ENCODE data around the gene UHRF1.
A peak's percentile ranks its signal among the peaks of the same experiment; 100 is the strongest.
"Not testable (repeated sequence)": the region's sequence is repeated elsewhere in the genome, so short reads cannot be mapped to it uniquely, and the experiment has no call there.

Gene UHRF1

DNA sequence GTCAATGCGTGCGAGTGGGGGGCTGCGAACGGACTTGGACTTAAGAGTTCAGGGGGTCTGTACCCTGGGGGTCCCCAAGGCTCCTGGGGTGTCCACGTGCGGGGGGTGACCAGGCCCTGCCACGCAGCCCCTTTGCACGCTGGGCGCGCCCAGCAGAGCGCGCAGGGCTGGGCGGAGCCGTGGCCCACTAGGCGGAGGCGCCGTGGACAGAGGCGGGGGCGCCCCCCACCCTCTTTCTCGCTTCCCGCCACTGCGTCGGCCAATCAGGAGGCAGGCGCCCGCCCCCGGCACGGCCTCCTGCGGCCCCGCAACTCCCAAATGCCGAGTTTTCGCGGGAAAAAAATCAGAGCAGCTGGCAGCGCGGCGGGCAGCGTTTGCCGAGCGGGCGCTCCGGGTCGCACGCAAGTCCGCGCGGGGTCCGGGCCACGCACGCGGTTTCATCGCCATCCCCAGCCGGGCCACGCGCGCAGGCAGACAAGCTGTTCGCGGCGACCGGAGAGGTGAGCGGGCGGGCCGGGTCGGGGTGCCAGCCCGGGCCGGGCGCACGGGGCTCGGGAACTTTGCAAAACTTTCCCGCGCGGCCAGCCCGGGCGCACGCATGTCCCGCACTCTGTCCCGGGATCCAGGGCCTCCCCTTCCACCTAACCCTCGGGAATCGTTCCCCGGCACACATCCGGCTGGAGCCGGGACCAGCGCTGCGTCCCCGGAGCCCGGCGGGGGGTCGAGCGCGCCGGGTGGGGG, at the start of gene UHRF1:
Gene UHRF1, plus strand, starts transcription at position 346 of the 741 bp plus-strand sequence. CDS start 1,385 bp downstream, outside the sequence.
- DNase-seq (ENCODE audit: low read depth): no peak

DNA sequence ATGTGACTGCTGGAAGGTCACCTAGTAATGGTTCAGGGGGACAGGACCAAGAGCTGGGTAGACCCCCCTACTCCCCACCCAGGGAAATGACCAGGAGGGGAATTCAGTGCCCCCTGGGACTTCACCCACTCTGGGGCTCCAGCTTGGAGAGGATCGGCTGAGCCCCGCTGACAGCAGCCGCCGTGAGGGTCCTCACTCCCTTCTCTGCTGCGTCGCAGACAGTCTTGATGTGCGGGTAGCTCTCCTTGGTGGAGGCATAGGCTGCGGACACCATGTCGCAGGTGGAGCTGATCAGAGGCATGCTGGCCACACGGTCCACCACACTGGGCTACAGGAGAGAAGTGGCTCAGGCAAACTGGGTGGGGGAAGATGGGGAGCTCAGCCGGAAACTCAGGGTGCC, 49.6 kb upstream of the UHRF1 start:
- no peak for DNase-seq (ENCODE audit: low read depth)

DNA sequence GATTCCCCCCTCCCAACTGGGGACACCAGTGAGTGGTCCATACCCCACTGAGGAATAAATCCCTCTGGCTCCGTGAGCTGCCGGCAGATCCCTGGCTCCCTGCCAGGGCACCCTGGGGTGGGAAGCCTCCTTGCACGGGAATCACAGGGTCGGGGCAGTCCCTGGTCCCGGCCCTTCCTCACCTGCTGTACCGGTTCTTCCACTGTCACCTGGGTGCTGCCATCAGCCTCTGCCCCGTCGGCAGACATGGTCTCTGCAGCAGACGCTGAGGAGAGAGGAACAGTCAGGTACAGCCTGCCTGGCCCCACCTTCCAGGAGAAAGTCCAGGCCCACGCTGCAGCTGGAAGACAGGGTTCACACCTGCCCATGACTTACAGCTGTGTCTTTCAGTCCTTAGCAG, 48.2 kb upstream of the UHRF1 start:
- DNase-seq (ENCODE audit: low read depth): no peak

DNA sequence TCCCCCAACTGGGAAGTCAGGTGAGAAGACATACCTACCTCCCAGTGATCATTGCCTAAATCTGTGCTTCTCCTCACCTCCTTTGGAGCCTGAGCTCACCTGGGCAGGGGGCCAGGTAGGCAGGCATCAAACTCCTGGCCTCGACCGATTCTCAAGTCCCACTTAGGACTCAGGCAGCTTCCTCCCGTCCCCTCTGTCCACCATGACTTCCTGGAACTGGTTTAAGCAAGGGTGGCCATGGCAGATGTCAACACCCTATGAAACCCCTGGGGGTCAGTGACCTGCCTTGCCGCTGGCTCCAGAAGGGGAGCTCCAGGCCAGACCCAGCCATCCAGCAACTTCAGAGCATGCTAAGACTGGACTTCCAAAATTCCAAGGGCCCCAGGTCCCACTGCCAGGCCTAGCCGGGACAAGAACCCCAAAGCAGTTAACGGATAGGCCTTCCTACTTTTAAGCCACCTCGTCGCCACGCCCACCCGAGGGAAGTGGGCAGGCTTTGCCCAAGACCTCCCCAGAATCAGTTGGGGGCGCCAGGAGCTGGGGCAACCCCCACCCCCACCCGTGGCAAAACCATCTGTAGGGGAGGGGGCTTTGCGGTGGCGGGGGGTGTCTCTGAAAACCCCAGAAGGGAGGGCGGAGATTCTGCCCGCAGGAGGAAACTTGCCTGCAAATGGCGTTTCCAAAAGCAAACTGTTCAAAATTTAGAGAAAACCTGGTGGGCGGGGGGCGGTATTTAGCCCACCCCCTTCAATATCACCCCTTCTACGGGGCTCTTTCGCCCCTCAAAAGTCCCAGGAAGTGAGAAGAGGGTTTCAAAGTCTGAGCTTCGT, 42.5 kb upstream of the UHRF1 start:
- DNase-seq (ENCODE audit: low read depth): no peak

DNA sequence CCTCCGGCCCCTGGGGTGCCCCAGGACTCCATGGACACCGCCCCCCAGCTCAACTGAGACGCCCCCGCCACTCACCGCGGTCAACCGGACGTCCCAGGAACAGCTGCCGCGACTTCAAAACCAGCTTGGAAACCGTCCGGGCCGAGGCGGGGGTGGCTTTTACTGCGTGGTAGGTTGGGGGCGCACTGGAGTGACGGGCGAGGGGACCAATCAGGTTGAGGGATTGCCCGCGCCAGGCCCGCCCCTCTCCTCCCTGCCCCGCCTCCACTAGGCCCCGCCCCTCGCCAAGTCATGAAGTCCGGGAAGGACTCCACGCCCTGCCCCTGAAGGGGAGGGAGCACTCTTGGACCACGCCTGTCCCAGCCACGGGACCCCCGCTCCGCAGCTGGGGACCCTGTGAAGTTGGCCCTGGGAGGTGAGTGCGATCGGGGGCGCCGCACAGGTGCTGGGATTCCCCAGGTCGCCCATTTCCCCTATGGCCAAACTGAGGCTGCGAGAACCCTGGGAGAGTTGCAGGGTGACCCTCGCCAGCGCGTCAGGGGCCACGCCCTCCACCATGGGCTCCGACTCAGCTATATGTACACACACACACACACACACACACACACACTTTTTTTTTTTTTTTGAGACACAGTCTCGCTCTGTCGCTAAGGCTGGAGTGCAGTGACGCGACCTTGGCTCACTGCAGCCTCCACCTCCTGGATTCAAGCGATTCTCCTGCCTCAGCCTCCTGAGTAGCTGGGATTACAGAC, 41.6 kb upstream of the UHRF1 start, which contains the start of gene PLIN3:
Gene PLIN3, minus strand, starts transcription at position 134 of the 752 bp plus-strand sequence. CDS start 6,273 bp downstream, outside the sequence.
- DNase-seq (ENCODE audit: low read depth): peak; percentile 68

DNA sequence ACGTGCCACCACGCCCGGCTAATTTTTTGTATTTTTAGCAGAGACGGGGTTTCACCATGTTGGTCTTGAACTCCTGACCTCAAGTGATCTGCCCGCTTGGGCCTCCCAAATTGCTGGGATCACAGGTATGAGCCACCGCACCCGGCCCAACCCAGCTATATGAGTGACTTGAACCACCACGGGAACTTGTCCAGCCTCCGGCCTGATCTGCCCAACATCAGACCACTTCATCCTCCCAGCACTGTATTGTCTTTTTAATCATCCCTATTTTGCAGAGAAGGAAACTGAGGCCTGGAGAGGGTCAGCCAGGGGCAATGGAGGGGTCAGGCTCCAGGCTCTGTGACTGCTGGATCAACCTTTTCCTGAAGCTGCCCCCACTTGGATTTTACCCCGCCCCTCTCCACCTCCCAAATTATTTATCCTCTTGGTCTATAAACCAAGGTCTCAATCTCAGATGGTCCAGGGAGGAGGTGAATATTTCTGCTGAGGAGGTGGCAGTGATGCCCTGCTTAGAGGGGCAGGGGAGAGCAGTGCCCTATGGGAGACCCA, 40.9 kb upstream of the UHRF1 start:
- no peak for DNase-seq (ENCODE audit: low read depth)

DNA sequence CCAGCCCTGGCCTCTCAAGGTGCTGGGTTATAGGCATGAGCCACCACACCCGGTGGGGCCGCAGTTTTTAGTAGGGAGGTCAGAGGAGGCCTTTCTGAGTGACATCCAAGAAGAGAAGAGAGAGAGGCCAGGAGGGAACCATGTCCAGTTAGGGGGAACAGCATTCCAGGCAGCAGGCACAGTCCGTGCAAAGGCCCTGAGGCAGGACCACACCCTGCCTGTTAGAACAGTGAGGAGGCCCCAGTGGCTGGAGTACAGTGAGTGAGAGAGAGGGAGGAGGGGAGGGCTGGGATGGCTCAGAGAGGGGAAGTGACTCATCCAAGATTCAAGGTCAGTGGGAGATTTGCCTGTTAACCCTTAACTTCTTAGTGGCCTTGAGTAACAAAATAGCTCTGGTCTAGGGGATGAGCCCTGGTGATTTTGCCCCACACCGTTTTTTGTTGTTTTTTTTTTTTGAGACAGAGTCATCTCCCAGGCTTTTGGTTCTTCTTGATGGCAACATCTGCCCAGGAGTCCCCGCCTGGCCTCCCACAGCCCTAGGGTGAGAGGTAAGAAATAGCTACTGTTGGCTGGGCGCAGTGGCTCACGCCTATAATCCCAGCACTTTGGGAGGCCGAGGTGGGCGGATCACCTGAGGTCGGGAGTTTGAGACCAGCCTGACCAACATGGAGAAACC, 39.1 kb upstream of the UHRF1 start:
- peak; percentile 77 for DNase-seq (ENCODE audit: low read depth)

DNA sequence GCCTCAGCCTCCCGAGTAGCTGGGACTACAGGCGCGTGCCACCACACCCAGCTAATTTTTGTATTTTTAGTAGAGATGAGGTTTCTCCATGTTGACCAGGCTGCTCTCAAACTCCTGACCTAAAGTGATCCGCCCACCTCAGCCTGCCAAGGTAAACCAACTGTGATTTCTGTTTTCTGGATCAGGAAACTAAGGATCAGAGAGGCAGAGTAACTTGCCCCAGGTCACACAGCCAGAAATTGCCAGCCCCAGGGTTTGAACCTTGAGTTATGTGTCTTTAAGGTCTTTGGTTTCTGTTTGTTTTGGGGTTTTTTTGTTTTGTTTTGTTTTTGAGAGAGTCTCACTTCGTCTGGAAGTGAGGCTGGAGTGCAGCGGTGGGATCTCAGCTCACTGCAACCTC, 37.6 kb upstream of the UHRF1 start:
- DNase-seq (ENCODE audit: low read depth): no peak

DNA sequence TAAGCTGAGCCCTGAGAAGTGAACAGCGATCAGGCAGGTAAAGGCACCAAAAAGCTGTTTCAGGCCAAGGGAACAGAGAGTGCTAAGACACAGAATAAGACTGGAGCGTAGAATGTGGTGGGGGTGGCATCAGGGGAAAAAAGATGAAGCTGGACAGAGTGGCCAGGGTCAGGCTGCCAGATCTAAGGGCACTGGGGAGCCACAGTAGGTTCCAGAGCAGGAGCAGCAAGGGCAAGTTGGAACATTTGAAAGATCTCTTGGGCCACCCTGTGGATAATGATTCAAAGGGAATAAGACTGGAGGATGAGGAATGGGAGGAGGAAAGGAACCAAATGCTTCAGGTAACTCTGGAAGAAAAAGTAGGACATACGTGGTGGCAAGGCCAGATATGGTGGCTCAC, 35.4 kb upstream of the UHRF1 start:
- DNase-seq (ENCODE audit: low read depth): no peak

DNA sequence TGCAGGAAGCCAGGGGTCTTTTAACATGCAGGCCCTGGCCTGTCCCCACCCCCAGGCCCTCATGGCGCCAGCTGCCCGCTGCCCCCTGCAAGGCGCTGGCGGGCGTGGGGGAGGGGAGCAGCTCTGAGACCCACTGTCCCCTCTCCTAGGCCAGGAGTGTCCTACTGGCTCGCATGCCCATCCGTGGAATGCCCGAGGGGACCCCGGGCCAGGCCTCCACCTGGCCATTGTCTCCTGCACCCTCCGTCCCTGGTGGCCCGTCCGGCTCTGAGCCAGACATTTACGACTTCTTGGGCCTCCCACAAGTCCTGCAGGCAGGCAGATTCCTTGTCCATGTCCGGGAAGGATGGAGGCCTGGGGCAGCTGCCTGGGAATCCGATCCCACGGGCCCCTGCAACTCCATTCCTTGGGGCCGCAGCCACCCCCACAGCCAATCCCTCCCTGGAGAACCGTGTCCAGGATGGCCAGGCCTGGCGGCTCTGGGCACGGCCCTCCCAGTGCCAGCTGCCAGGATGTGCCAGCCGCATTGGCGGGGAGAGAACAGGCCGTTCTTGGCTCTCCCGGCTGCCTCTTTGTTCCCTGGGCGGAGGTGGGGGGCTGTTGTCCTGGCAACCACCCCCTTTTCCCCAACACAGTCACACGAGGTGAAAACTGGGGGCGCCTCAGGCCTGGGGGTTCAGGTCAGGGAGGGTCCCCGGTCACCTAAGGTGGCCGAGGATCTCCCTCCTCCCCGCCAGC, 31.4 kb upstream of the UHRF1 start:
- DNase-seq (ENCODE audit: low read depth): no peak

DNA sequence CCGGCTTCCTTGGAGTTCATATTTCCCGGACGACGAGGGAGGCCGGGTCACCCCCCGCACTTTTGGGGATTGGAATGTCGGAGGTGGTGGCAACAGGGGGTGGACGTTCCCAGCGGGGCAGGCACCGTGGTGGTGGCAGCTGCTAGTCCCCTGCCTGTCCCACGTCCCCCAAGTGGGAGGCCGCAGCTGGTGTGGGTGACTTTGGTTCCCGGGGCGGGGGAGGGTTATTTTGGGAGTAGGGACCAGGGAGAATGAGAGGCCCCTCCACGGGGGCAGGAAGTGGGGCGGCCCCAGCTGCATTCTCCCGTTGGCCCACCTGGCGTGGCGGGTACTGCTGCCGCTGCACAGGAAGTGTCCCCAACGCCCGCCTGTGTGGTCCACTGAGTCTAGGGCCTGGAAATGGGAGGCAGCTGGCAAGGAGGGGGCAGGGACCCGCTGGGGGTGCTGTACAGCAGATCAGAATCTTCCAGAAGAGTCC, 30.8 kb upstream of the UHRF1 start:
- no peak for DNase-seq (ENCODE audit: low read depth)

DNA sequence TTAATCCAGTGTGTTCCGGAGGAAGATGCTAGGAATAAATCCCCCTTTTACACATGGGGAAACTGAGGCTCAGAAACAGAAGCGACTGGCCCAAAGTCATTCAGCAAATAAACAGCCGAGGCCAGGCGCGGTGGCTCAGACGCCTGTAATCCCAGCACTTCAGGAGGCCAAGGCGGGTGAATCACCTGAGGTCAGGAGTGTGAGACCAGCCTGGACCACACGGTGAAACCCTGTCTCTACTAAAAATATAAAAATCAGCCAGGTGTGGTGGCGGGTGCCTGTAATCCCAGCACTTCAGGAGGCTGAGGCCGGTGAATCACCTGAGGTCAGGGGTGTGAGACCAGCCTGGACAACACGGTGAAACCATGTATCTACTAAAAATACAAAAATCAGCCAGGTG, 30.3 kb upstream of the UHRF1 start:
- no peak for DNase-seq (ENCODE audit: low read depth)

DNA sequence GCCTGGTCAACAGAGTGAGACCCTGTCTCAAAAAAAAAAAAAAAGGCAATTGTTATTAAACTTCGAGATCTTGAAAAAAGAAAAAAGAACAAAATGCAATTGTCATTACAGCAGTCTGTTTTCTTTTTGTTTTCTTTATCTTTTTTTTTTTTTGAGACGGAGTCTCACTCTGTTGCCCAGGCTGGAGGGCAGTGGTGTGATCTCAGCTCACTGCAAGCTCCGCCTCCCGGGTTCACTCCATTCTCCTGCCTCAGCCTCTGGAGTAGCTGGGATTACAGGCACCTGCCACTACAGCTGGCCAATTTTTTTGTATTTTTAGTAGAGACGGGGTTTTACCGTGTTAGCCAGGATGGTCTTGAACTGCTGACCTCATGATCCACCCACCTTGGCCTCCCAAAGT, 26.4 kb upstream of the UHRF1 start:
- DNase-seq (ENCODE audit: low read depth): not testable (repeated sequence)

DNA sequence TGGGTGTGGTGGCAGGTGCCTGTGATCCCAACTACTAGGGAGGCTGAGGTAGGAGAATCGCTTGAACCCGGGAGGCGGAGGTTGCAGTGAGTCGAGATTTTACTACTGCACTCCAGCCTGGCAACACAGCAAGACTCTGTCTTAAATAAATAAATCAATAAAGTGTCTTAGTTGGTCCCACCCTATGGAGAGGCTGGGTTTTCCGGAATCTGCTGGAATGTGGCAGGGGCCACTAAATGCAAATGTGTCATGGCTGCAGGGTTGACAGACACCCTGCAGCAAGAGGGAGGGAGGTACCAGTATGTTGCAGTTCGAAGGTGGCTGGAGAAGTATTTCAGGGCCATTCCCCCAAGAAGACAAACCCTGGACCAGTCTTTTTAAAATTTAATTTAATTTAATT, 24.3 kb upstream of the UHRF1 start:
- DNase-seq (ENCODE audit: low read depth): not testable (repeated sequence)

DNA sequence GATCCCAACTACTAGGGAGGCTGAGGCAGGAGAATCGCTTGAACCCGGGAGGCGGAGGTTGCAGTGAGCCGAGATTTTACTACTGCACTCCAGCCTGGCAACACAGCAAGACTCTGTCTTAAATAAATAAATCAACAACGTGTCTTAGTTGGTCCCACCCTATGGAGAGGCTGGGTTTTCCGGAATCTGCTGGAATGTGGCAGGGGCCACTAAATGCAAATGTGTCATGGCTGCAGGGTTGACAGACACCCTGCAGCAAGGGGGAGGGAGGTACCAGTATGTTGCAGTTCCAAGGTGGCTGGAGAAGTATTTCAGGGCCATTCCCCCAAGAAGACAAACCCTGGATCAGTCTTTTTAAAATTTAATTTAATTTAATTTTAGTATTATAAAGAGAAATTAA, 21.5 kb upstream of the UHRF1 start:
- DNase-seq (ENCODE audit: low read depth): not testable (repeated sequence)

DNA sequence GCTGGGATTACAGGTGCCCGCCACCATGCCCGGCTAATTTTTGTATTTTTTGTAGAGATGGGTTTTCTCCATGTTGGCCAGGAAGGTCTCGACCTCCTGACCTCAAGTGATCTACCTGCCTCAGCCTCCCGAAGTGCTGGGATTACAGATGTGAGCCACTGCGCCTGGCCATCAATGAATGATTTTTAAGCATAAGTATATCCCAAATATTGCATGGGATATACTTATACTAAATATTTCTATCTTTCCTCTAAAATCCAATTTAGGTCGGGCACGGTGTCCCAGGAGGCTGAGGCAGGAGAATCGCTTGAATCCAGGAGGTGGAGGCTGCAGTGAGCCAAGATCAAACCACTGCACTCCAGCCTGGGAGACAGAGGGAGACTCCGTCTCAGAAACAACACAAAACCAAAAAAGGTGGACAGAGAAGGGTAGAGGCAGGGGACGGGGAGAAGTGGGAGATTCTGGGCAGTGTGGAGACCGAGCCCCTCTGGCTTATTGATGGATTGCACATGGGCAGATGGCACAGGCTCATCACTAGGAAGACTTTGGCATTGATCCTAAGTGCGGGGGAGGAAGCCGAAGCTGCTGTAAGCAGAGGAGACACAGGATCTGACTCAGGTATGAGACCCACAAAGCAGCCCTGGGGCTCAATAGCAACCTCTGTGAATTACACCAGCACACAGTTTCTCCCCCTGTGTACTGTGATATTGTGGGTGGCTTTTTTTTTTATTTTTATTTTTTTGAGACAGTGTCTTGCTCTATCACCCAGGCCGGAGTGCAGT, 20.1 kb upstream of the UHRF1 start:
- no peak for DNase-seq (ENCODE audit: low read depth)

DNA sequence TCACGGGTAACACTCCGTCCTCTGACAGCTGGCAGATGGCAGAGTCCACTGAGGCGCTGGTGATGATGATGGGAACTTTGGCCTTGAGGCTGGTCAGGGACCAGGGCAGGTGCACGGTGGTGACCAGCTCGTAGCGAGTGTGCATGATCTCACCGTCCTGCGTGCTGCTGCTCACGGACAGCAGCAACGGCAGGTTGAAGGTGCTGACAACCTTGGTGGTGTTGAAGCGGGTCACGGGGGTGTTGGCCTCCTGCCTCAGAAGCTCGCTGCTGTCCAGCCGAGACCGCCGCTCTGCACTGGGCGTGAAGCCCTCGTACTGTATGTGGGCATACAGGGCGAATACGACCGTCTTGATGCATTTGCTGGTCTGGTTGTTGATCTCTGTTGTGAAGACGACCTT, 18.2 kb upstream of the UHRF1 start:
- DNase-seq (ENCODE audit: low read depth): no peak

DNA sequence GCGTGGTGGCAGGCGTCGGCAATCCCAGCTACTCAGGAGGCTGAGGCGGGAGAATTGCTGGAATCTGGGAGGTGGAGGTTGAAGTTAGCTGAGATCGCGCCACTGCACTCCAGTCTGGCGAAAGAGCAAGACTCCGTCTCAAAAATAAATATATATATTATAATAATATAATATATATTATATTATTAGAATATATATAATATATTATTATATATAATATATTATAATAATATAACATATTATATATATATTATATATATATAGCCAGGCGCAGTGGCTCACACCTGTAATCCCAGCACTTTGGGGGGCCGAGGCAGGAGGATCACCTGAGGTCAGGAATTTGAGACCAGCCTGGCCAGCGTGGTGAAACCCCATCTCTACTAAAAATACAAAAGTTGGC, 16.3 kb upstream of the UHRF1 start:
- DNase-seq (ENCODE audit: low read depth): not testable (repeated sequence)

DNA sequence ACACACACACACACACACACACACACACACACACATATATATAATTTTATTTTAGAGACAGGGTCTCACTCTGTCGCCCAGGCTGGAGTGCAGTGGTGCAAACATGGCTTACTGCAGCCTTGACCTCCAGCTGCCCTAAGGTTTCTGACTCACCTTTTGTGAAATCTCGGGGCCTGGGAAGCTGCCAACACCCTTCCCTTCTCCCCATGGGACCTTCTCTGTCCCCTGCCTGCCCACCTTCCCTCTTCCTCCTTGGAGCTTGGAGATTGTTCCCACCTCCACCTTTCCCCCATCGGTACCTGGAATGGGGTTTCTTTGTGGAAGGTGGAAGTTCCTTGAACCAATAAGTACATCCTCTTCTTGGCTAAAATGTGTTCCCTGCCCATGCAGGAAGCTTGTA, 12.9 kb upstream of the UHRF1 start:
- no peak for DNase-seq (ENCODE audit: low read depth)

DNA sequence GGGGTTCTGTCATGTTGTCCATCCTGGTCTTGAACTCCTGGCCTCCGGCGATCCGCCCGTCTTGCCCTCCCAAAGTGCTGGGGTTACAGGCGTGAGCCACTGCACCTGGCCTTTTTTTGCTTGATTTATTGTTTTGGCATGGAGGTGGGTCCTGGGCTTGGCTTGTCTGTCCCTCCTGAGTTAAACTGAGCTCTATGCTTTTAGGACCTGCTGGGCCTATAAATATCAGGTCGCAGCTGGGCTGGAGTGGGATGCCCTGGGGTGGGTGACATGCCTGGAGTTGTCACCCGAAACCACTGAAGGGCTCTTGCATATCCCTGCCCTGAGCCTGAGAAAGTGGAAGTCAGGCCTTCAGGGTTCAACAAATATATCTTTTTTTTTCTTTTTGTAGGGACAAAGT, 12.2 kb upstream of the UHRF1 start:
- no peak for DNase-seq (ENCODE audit: low read depth)
